ENCODE measurements around the gene MMADHC. TPM values are rescaled to one million over a fixed set of nuclear protein-coding genes. Genes with fewer than 3 reads are reported as not detected.

Gene MMADHC
- total RNA-seq = 165 and 187 TPM in 2 replicates

DNA sequence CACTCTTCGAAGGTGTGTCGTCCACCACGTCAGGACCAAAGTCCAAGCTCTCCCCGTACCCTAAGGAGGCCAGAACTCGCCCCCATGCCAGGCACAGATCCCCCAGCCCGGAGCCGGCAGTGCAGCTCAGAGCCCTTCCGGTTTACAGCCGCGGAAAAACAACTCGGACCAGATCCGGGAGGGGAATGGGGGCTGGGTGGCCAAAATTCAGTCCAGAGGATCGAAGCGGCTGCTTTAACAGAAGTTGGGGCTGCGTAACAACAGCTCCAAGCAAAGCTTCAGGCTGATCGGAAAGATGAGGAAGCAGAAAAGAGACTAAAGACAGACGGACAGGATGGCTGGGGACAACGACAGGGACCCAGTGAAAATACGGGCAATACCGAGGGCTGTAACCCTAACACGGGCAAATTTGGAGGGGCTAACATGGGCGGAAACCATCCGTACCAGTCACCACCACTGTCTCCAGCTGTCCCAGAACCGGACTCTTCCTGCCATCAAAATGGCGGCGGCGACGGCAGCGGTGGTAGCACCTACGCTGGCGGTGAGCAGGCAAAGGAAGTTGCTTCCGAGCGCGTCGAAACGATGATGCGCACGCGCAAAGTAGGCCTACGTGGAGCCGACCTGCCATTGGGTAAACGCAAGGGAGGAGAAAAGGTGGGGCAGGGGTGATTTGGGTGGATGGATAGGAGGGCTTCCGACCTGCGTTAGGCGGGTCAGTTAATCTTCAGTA lies at the start of gene MMADHC:
TSS of gene MMADHC (minus strand) at position 556 of the 730 bp plus-strand sequence. CDS start 678 bp downstream, outside the sequence.
- H3K4me3 ChIP-seq (ENCODE audit: insufficient read depth, low read length) = peak within 1 kb of the TSS; percentile 96
- H3K9me3 ChIP-seq (ENCODE audit: low read depth, low read length) = no peaks in the 10 kb centered on the region
- peak within 1 kb of the TSS; percentile 98 for H2AFZ ChIP-seq (ENCODE audit: low read length)
- DNase-seq (ENCODE audit: insufficient read length, low spot score, missing footprints) = peak; percentile 62
- H3K4me1 ChIP-seq (ENCODE audit: insufficient read depth, low read length) = peaks cover 23% of the 10 kb centered on the region
- no peak for TF ChIP-seq CTCF (IDR thresholded peaks at IDR 0.05; ENCODE audit: extremely low read depth, low read depth, low read length)
- H3K36me3 ChIP-seq (ENCODE audit: insufficient read depth, low read length) = peaks cover 22% of the 10 kb centered on the region
- H3K27me3 ChIP-seq (ENCODE audit: insufficient read depth, low read length) = no peaks in the 10 kb centered on the region
- peak within 1 kb of the TSS; percentile 85 for H3K4me2 ChIP-seq (ENCODE audit: insufficient read depth, low read length)
- peaks cover 55% of the 10 kb centered on the region for H3K79me2 ChIP-seq (ENCODE audit: insufficient read depth, low read length)
- H3K27ac ChIP-seq (ENCODE audit: low read depth, low read length) = peak within 1 kb of the TSS; percentile 100
- peaks cover 16% of the 10 kb centered on the region for H4K20me1 ChIP-seq (ENCODE audit: insufficient read depth, low read length)

DNA sequence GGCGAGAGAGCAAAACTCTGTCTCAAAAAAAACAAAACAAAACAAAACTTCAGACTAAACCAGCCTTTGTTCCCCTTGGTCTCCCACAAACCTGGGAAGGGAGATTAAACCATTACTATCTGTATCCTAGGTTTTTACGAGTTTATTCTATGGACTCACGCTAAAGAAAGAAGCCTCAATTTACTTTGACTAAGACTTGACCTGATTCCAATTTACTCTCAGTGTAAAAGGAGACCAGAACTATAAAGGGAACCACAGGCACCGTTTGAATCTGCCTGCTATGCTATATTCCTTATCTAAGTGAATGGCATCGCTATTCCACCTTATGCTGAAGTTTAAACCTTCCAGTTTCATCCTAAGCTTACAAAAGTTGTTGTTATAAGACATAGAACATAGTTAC lies 46.5 kb upstream of the MMADHC start:
- Histone ChIP-seq H3K36me3 (ENCODE audit: insufficient read depth, low read length) (no peaks in the 10 kb centered on the region), H3K4me1 (ENCODE audit: insufficient read depth, low read length) (no peaks in the 10 kb centered on the region), H3K27ac (ENCODE audit: low read depth, low read length) (no peak overlapping the region), H3K4me3 (ENCODE audit: insufficient read depth, low read length) (no peak overlapping the region), H3K4me2 (ENCODE audit: insufficient read depth, low read length) (no peak overlapping the region), H2AFZ (ENCODE audit: low read length) (no peak overlapping the region), H3K27me3 (ENCODE audit: insufficient read depth, low read length) (no peaks in the 10 kb centered on the region), H4K20me1 (ENCODE audit: insufficient read depth, low read length) (no peaks in the 10 kb centered on the region), H3K9me3 (ENCODE audit: low read depth, low read length) (no peaks in the 10 kb centered on the region), H3K79me2 (ENCODE audit: insufficient read depth, low read length) (no peaks in the 10 kb centered on the region)
- no peak for DNase-seq (ENCODE audit: insufficient read length, low spot score, missing footprints)
- no peak for TF ChIP-seq CTCF (IDR thresholded peaks at IDR 0.05; ENCODE audit: extremely low read depth, low read depth, low read length)

GRCh38 chr2:149630445-149630844 lies 42.9 kb upstream of the MMADHC start:
- Histone ChIP-seq H2AFZ (ENCODE audit: low read length) (no peak overlapping the region), H3K27me3 (ENCODE audit: insufficient read depth, low read length) (no peaks in the 10 kb centered on the region), H3K79me2 (ENCODE audit: insufficient read depth, low read length) (no peaks in the 10 kb centered on the region), H3K4me2 (ENCODE audit: insufficient read depth, low read length) (no peak overlapping the region), H3K36me3 (ENCODE audit: insufficient read depth, low read length) (no peaks in the 10 kb centered on the region), H3K27ac (ENCODE audit: low read depth, low read length) (no peak overlapping the region), H3K9me3 (ENCODE audit: low read depth, low read length) (no peaks in the 10 kb centered on the region), H3K4me1 (ENCODE audit: insufficient read depth, low read length) (no peaks in the 10 kb centered on the region), H4K20me1 (ENCODE audit: insufficient read depth, low read length) (no peaks in the 10 kb centered on the region), H3K4me3 (ENCODE audit: insufficient read depth, low read length) (no peak overlapping the region)
- no peak for TF ChIP-seq CTCF (IDR thresholded peaks at IDR 0.05; ENCODE audit: extremely low read depth, low read depth, low read length)
- no peak for DNase-seq (ENCODE audit: insufficient read length, low spot score, missing footprints)

DNA sequence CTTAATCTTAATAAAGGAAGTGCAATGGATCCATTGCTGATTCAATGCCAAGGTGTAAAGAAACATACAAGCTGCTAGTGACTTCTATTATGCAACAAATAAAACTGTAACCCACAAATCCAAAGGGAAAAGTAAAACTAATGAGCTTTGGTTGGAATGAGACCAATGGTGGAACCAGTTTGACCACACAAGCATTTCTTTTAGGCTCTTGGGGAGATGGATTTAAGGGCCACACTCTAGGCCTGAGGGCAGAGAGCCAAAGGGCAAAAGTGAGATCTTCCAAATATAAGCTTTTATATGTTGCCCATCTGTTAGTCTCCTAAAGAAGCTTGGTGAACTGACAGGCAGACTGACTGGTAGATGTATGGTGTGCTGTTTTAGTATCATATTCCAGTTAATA lies 41.5 kb upstream of the MMADHC start:
- H3K27ac ChIP-seq (ENCODE audit: low read depth, low read length) = no peak overlapping the region
- no peaks in the 10 kb centered on the region for H3K27me3 ChIP-seq (ENCODE audit: insufficient read depth, low read length)
- DNase-seq (ENCODE audit: insufficient read length, low spot score, missing footprints) = no peak
- H4K20me1 ChIP-seq (ENCODE audit: insufficient read depth, low read length) = no peaks in the 10 kb centered on the region
- H3K9me3 ChIP-seq (ENCODE audit: low read depth, low read length) = no peaks in the 10 kb centered on the region
- no peak overlapping the region for H3K4me2 ChIP-seq (ENCODE audit: insufficient read depth, low read length)
- no peaks in the 10 kb centered on the region for H3K79me2 ChIP-seq (ENCODE audit: insufficient read depth, low read length)
- TF ChIP-seq CTCF (IDR thresholded peaks at IDR 0.05; ENCODE audit: extremely low read depth, low read depth, low read length) = no peak
- H3K4me3 ChIP-seq (ENCODE audit: insufficient read depth, low read length) = no peak overlapping the region
- no peaks in the 10 kb centered on the region for H3K4me1 ChIP-seq (ENCODE audit: insufficient read depth, low read length)
- no peaks in the 10 kb centered on the region for H3K36me3 ChIP-seq (ENCODE audit: insufficient read depth, low read length)
- peak overlapping the region; percentile 16 for H2AFZ ChIP-seq (ENCODE audit: low read length)
